Stimulated activated CD8-positive, alpha-beta memory T cell treated with anti-CD3 and anti-CD28 coated beads, Interleukin-7, amount 100 ng/mL, for 48 hours (primary cell): ENCODE data around the gene CCDC6.
"Not testable (repeated sequence)": the region's sequence is repeated elsewhere in the genome, so short reads cannot be mapped to it uniquely, and the experiment has no call there.

Source experiments
- DNase-seq, 2 donors: peaks; one replicate each; pipeline ENCODE4 v3.0.0-alpha.2; 2020; ENCODE audit warnings: low read depth in 1 of 2; ENCODE audit errors: extremely low read depth in 1 of 2

The CCDC6 gene

GRCh38 chr10:59905731-59906416, 482 bp downstream of the CCDC6 start:
- no peak for DNase-seq

- DNase-seq: peak in 1 of 2 donors; percentile 48
Measured at GRCh38 chr10:59905066-59905730, 1.2 kb downstream of the CCDC6 start.

GRCh38 chr10:59904426-59905065, 1.8 kb downstream of the CCDC6 start:
- DNase-seq: no peak

- no peak for DNase-seq
Measured at GRCh38 chr10:59903871-59904270, 2.5 kb downstream of the CCDC6 start.

GRCh38 chr10:59902016-59902415, 4.3 kb downstream of the CCDC6 start:
- no peak for DNase-seq

GRCh38 chr10:59901470-59901869, 4.9 kb downstream of the CCDC6 start:
- DNase-seq: no peak

GRCh38 chr10:59900048-59900727, 6.2 kb downstream of the CCDC6 start:
- no peak for DNase-seq

- no peak for DNase-seq
Measured at GRCh38 chr10:59898125-59898835, 8.1 kb downstream of the CCDC6 start.

- DNase-seq: no peak
Measured at GRCh38 chr10:59896191-59896590, 10.2 kb downstream of the CCDC6 start.

GRCh38 chr10:59895629-59896116, 10.7 kb downstream of the CCDC6 start:
- no peak for DNase-seq

- no peak for DNase-seq
Measured at GRCh38 chr10:59894114-59894513, 12.2 kb downstream of the CCDC6 start.

- DNase-seq: no peak
Measured at GRCh38 chr10:59892697-59893096, 13.7 kb downstream of the CCDC6 start.

GRCh38 chr10:59891936-59892335, 14.4 kb downstream of the CCDC6 start:
- DNase-seq: no peak

- DNase-seq: no peak
Measured at GRCh38 chr10:59891349-59891748, 15.0 kb downstream of the CCDC6 start.

GRCh38 chr10:59888781-59889435, 17.4 kb downstream of the CCDC6 start:
- DNase-seq: no peak

GRCh38 chr10:59887972-59888640, 18.2 kb downstream of the CCDC6 start:
- no peak for DNase-seq

- DNase-seq: no peak
Measured at GRCh38 chr10:59887006-59887405, 19.4 kb downstream of the CCDC6 start.

GRCh38 chr10:59885430-59886134, 20.8 kb downstream of the CCDC6 start:
- DNase-seq: no peak

GRCh38 chr10:59884893-59885292, 21.5 kb downstream of the CCDC6 start:
- DNase-seq: not testable (repeated sequence)
